ENCODE data around the gene LPAR2.
A peak's percentile ranks its signal among the peaks of the same experiment; 100 is the strongest.

LPAR2 gene

DNA sequence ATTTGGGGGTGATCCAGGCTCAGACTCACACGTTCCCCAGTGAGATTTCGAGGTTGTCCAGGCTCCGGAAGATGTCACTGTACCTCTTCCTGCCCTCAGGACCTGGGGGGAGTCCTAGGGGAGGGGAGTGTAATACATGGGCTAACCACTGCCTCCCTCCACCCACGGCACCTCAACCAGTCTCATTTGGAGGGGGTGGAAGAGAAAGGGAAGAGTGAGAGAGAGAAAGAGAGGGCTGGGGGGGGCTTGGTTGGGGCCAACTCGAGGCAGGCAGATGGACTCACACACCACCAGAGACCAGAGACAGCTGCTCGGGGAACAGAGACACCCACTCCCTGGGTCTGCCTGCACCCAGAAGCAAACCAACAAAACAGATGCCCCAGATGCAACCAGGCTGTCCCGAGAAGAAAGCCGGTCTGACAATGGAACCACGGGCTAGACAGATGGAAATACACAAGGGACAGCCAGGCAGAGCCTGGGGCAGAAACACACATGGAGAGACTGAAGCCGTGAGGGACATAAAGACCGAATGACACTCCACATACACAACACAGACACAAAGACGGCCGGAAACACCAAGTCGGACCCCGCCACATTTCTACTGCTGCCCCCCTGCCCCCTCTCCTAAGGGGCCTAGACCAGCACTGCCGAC lies 14.6 kb upstream of the LPAR2 start:
- no peak overlapping the region for H3K27ac ChIP-seq (ENCODE audit: low read length)
- peak overlapping the region; percentile 76 to 79 for H3K4me3 ChIP-seq (ENCODE audit: low read length in 2 of 2)
- peak overlapping the region; percentile 58 to 71 for H3K9ac ChIP-seq (ENCODE audit: low read length in 2 of 2)

DNA sequence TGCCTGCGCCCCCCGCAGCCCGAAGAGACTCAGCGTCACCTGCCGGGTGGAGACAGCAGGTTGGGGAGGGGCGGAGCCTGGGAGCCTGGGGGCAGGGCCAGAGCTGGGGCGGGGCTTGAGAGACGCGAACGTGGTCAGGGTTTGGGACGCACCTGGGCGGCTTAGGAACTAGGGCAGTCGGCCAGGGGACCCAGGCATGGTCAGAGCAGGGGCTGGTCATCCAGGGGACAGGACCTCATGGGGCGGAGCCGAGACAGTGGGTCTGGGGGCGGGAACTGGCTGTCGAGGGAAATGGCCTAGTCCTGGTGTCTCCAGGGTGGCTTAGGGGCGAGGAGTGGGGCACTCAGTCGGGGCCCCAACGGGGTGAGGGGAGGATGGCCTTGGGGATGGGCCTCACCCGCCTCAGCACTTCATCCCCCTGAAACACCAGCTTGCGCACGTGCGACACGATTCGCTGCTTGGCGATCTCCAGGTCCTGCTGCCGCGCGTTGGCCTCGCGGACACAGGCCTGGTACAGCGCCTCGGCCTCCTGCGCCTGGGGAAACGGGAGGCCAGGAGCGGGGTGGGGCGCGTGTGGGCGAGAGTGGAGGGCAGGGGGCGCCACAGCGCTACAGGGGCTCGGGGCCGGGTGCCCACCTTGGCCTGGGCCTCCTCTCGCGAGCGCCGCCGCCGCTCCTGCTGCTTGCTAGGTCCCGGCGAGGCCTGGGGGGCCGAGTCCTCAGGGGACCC lies 9.7 kb upstream of the LPAR2 start:
- Histone ChIP-seq H3K4me3 (ENCODE audit: low read length in 2 of 2) (no peak overlapping the region), H3K27ac (ENCODE audit: low read length) (no peak overlapping the region), H3K9me3 (ENCODE audit: control insufficient read depth in 2 of 2, low read length in 2 of 2) (no peaks in the 10 kb centered on the region), H3K9ac (ENCODE audit: low read length in 2 of 2) (no peak overlapping the region), H3K4me1 (ENCODE audit: control insufficient read depth, insufficient read depth, low read length) (peaks cover 3% of the 10 kb centered on the region), H3K27me3 (ENCODE audit: control insufficient read depth in 1 of 2, insufficient read depth in 2 of 2, low read length in 2 of 2) (peaks cover 0 to 4% of the 10 kb centered on the region in 2 donors), H3K36me3 (ENCODE audit: control insufficient read depth in 2 of 2, insufficient read depth in 2 of 2, low read length in 2 of 2) (peaks cover 0 to 3% of the 10 kb centered on the region in 2 donors)

More for the DNA sequence above, 14.6 kb upstream of the LPAR2 start:
- Histone ChIP-seq H3K27me3 (ENCODE audit: control insufficient read depth in 1 of 2, insufficient read depth in 2 of 2, low read length in 2 of 2) (peaks cover 0 to 7% of the 10 kb centered on the region in 2 donors), H3K36me3 (ENCODE audit: control insufficient read depth in 2 of 2, insufficient read depth in 2 of 2, low read length in 2 of 2) (peaks cover 7 to 16% of the 10 kb centered on the region in 2 donors), H3K9me3 (ENCODE audit: control insufficient read depth in 2 of 2, low read length in 2 of 2) (no peaks in the 10 kb centered on the region), H3K4me1 (ENCODE audit: control insufficient read depth, insufficient read depth, low read length) (peaks cover 14% of the 10 kb centered on the region)

GRCh38 chr19:19637186-19637522 lies 9.1 kb upstream of the LPAR2 start:
- no peak overlapping the region for H3K27ac ChIP-seq (ENCODE audit: low read length)
- no peaks in the 10 kb centered on the region for H3K9me3 ChIP-seq (ENCODE audit: control insufficient read depth in 2 of 2, low read length in 2 of 2)
- peaks cover 0 to 3% of the 10 kb centered on the region in 2 donors for H3K36me3 ChIP-seq (ENCODE audit: control insufficient read depth in 2 of 2, insufficient read depth in 2 of 2, low read length in 2 of 2)
- H3K27me3 ChIP-seq (ENCODE audit: control insufficient read depth in 1 of 2, insufficient read depth in 2 of 2, low read length in 2 of 2) = peaks cover 0 to 4% of the 10 kb centered on the region in 2 donors
- H3K9ac ChIP-seq (ENCODE audit: low read length in 2 of 2) = no peak overlapping the region
- no peak overlapping the region for H3K4me3 ChIP-seq (ENCODE audit: low read length in 2 of 2)
- H3K4me1 ChIP-seq (ENCODE audit: control insufficient read depth, insufficient read depth, low read length) = no peaks in the 10 kb centered on the region

DNA sequence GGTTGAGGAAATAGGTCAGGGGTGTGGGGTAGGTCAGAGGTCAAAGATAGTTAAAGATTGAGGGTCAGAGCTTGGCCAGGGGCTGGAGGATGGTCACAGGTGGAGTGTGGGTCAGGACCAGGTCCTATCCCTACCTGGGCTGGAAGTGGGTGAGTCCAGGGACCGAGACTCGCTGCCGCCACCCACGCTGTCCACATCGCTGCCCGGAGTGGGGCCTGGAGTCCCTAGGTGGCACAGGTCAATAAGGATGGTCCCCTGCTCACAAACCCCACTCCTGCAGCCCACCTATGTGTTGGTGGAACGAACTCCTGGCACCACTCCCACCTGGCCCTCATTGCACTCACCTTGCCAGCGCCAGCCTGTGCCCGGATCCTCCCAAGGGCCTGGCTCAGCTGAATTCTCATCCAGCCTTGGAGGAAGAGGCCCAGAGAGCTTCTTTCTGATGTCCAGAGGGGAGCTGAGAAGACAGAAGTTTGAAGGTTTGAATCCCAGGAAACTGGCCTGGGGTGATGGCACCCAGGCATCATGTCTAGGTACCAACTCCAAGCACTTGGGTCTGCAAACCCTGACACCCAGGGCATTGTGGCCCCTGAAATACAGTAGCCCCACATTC lies 8.7 kb upstream of the LPAR2 start:
- H3K4me1 ChIP-seq (ENCODE audit: control insufficient read depth, insufficient read depth, low read length) = no peaks in the 10 kb centered on the region
- no peak overlapping the region for H3K4me3 ChIP-seq (ENCODE audit: low read length in 2 of 2)
- H3K9ac ChIP-seq (ENCODE audit: low read length in 2 of 2) = no peak overlapping the region
- no peaks in the 10 kb centered on the region for H3K9me3 ChIP-seq (ENCODE audit: control insufficient read depth in 2 of 2, low read length in 2 of 2)
- H3K27ac ChIP-seq (ENCODE audit: low read length) = no peak overlapping the region
- H3K36me3 ChIP-seq (ENCODE audit: control insufficient read depth in 2 of 2, insufficient read depth in 2 of 2, low read length in 2 of 2) = peaks cover 0 to 3% of the 10 kb centered on the region in 2 donors
- peaks cover 0 to 4% of the 10 kb centered on the region in 2 donors for H3K27me3 ChIP-seq (ENCODE audit: control insufficient read depth in 1 of 2, insufficient read depth in 2 of 2, low read length in 2 of 2)

DNA sequence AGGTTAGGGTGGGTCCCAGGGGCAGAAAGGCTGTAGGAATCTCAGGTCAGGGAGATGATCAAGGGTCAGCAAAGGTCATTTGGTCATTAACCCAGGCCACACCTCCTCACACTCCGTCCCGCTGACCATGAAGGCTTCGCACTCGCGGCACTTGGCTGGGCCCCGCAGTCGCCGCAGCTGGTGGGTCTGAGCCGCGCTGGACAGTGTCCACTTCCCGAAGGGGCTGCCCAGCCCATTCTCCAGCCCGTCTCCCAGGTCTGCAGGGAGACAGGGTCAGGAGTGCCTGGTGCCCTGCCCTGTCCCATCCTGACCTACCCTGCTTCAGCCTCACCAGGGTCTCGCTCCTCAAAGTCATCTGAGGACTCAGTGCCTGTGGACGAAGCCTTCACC lies 7.3 kb upstream of the LPAR2 start:
- peaks cover 0 to 2% of the 10 kb centered on the region in 2 donors for H3K36me3 ChIP-seq (ENCODE audit: control insufficient read depth in 2 of 2, insufficient read depth in 2 of 2, low read length in 2 of 2)

GRCh38 chr19:19634516-19635312 lies 6.7 kb upstream of the LPAR2 start:
- Histone ChIP-seq H3K9me3 (ENCODE audit: control insufficient read depth in 2 of 2, low read length in 2 of 2) (no peaks in the 10 kb centered on the region), H3K27me3 (ENCODE audit: control insufficient read depth in 1 of 2, insufficient read depth in 2 of 2, low read length in 2 of 2) (peaks cover 0 to 4% of the 10 kb centered on the region in 2 donors), H3K27ac (ENCODE audit: low read length) (no peak overlapping the region), H3K4me1 (ENCODE audit: control insufficient read depth, insufficient read depth, low read length) (no peaks in the 10 kb centered on the region), H3K4me3 (ENCODE audit: low read length in 2 of 2) (no peak overlapping the region), H3K36me3 (ENCODE audit: control insufficient read depth in 2 of 2, insufficient read depth in 2 of 2, low read length in 2 of 2) (peaks cover 0 to 2% of the 10 kb centered on the region in 2 donors), H3K9ac (ENCODE audit: low read length in 2 of 2) (no peak overlapping the region)

More for the DNA sequence above, 7.3 kb upstream of the LPAR2 start:
- H3K27ac ChIP-seq (ENCODE audit: low read length) = no peak overlapping the region
- no peaks in the 10 kb centered on the region for H3K9me3 ChIP-seq (ENCODE audit: control insufficient read depth in 2 of 2, low read length in 2 of 2)
- no peak overlapping the region for H3K9ac ChIP-seq (ENCODE audit: low read length in 2 of 2)
- peaks cover 0 to 4% of the 10 kb centered on the region in 2 donors for H3K27me3 ChIP-seq (ENCODE audit: control insufficient read depth in 1 of 2, insufficient read depth in 2 of 2, low read length in 2 of 2)
- no peaks in the 10 kb centered on the region for H3K4me1 ChIP-seq (ENCODE audit: control insufficient read depth, insufficient read depth, low read length)
- no peak overlapping the region for H3K4me3 ChIP-seq (ENCODE audit: low read length in 2 of 2)

DNA sequence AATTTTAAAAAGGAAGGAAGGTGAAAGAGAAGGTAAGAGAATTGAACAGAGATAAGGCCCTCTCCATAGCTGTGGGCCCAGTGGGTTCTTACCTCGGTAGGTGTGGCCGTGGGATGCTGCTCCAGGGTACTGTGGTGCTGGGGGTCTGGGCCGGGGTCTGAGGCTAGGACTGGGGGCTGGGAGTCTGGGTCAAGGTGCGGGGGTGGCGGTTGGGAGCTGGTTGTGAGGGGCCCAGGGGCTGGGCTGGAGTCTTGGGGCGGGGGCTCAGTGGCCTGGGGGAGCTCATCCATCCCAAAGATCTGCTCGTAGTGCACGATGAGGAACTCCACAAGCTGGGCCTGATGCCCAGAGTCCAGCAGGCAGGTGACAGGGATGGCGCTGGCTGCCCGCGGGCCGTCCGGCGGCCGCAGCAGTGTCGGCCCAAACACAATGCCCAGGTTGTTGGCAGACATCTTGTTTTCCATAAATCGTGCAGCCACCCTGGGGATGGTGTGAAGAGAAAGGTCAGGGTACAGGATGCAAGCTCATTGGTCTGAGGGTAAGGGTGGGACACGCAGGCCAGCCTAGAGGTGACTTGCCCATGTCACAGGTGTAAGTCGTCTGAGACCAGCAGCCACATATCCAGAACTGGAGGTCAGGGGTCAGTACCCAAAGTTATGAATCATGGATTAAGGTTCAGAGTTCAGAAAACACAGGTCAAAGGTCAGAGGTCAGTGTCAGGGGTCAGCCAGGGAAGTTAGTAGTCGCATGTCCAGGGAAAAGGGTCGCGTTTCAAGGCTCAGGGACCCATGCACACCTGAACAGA lies 5.9 kb upstream of the LPAR2 start:
- Histone ChIP-seq H3K27ac (ENCODE audit: low read length) (no peak overlapping the region), H3K9ac (ENCODE audit: low read length in 2 of 2) (no peak overlapping the region), H3K4me3 (ENCODE audit: low read length in 2 of 2) (no peak overlapping the region), H3K4me1 (ENCODE audit: control insufficient read depth, insufficient read depth, low read length) (no peaks in the 10 kb centered on the region), H3K9me3 (ENCODE audit: control insufficient read depth in 2 of 2, low read length in 2 of 2) (no peaks in the 10 kb centered on the region), H3K27me3 (ENCODE audit: control insufficient read depth in 1 of 2, insufficient read depth in 2 of 2, low read length in 2 of 2) (peaks cover 0 to 4% of the 10 kb centered on the region in 2 donors), H3K36me3 (ENCODE audit: control insufficient read depth in 2 of 2, insufficient read depth in 2 of 2, low read length in 2 of 2) (peaks cover 0 to 2% of the 10 kb centered on the region in 2 donors)

- Histone ChIP-seq H3K27ac (ENCODE audit: low read length) (no peak overlapping the region), H3K9me3 (ENCODE audit: control insufficient read depth in 2 of 2, low read length in 2 of 2) (no peaks in the 10 kb centered on the region), H3K4me3 (ENCODE audit: low read length in 2 of 2) (no peak overlapping the region), H3K36me3 (ENCODE audit: control insufficient read depth in 2 of 2, insufficient read depth in 2 of 2, low read length in 2 of 2) (peaks cover 0 to 2% of the 10 kb centered on the region in 2 donors), H3K9ac (ENCODE audit: low read length in 2 of 2) (no peak overlapping the region), H3K27me3 (ENCODE audit: control insufficient read depth in 1 of 2, insufficient read depth in 2 of 2, low read length in 2 of 2) (peaks cover 3 to 16% of the 10 kb centered on the region in 2 donors), H3K4me1 (ENCODE audit: control insufficient read depth, insufficient read depth, low read length) (peaks cover 7% of the 10 kb centered on the region)
Observed at GRCh38 chr19:19632661-19633060, 4.6 kb upstream of the LPAR2 start.

- H3K9ac ChIP-seq (ENCODE audit: low read length in 2 of 2) = no peak overlapping the region
- peaks cover 7% of the 10 kb centered on the region for H3K4me1 ChIP-seq (ENCODE audit: control insufficient read depth, insufficient read depth, low read length)
- no peak overlapping the region for H3K4me3 ChIP-seq (ENCODE audit: low read length in 2 of 2)
- H3K36me3 ChIP-seq (ENCODE audit: control insufficient read depth in 2 of 2, insufficient read depth in 2 of 2, low read length in 2 of 2) = peaks cover 0 to 2% of the 10 kb centered on the region in 2 donors
- H3K27ac ChIP-seq (ENCODE audit: low read length) = no peak overlapping the region
- H3K27me3 ChIP-seq (ENCODE audit: control insufficient read depth in 1 of 2, insufficient read depth in 2 of 2, low read length in 2 of 2) = peaks cover 9 to 21% of the 10 kb centered on the region in 2 donors
- H3K9me3 ChIP-seq (ENCODE audit: control insufficient read depth in 2 of 2, low read length in 2 of 2) = no peaks in the 10 kb centered on the region
Observed at GRCh38 chr19:19631346-19631745, 3.3 kb upstream of the LPAR2 start.

DNA sequence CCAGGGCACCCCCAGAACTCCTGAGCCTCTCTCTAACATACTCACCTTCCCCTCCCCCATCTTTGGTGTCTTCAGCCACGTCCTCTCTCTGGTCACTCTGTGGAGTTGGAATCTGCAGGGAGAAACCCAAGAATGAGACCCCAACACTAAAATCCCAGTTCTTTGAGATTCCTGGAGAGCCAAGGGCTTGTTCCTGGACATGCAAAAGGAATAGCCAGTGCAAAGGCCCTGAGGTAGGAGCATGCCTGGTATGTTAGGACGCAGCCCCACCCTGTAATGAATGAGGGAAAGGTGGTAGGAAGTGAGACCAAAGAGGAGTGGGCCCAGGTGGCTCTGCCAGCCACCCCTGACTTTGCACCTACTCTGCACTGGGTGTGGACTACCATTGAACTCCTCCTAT lies 2.4 kb upstream of the LPAR2 start:
- Histone ChIP-seq H3K27ac (ENCODE audit: low read length) (no peak overlapping the region), H3K27me3 (ENCODE audit: control insufficient read depth in 1 of 2, insufficient read depth in 2 of 2, low read length in 2 of 2) (peaks cover 9 to 21% of the 10 kb centered on the region in 2 donors), H3K9me3 (ENCODE audit: control insufficient read depth in 2 of 2, low read length in 2 of 2) (no peaks in the 10 kb centered on the region), H3K4me1 (ENCODE audit: control insufficient read depth, insufficient read depth, low read length) (peaks cover 7% of the 10 kb centered on the region), H3K9ac (ENCODE audit: low read length in 2 of 2) (no peak overlapping the region), H3K4me3 (ENCODE audit: low read length in 2 of 2) (no peak overlapping the region), H3K36me3 (ENCODE audit: control insufficient read depth in 2 of 2, insufficient read depth in 2 of 2, low read length in 2 of 2) (peaks cover 0 to 2% of the 10 kb centered on the region in 2 donors)

Measured in stomach smooth muscle (tissue), 2 donors.